Measurements from ENCODE around the gene SFXN4. TPM values are rescaled to one million over a fixed set of nuclear protein-coding genes. Genes with fewer than 3 reads are reported as not detected.
"Not testable (repeated sequence)": the region's sequence is repeated elsewhere in the genome, so short reads cannot be mapped to it uniquely, and the experiment has no call there.

Gene SFXN4
- total RNA-seq, 6 experiments from 2014 or later = 16.0 to 152 (median 23.8) TPM

- H3K9me3 ChIP-seq = no peaks in the 10 kb centered on the region
- H3K4me3 ChIP-seq = no peak overlapping the region
- intact Hi-C loops (cut with DNase I) = loop anchor here (10.0 kb wide), 1 partner anchor 255 kb away; no protein-coding TSS in a partner anchor
- ATAC-seq (no peak), DNase-seq (no peak)
- H3K36me3 ChIP-seq = no peaks in the 10 kb centered on the region
- no peaks in the 10 kb centered on the region for H3K27me3 ChIP-seq
- WGBS (ENCODE audit: insufficient coverage, low coverage, low lambda C conversion rate, missing lambda C conversion rate) = 44% methylated on average over 3 of the region's 3 CpGs
- no peak overlapping the region for H3K27ac ChIP-seq
- no peak for TF ChIP-seq CTCF (IDR thresholded peaks at IDR 0.05)
- TF ChIP-seq POLR2A (IDR thresholded peaks at IDR 0.05) = no peak
- H3K4me1 ChIP-seq = no peaks in the 10 kb centered on the region
Observed at GRCh38 chr10:119189811-119190282, 24.3 kb upstream of the SFXN4 start.

- TF ChIP-seq POLR2A (IDR thresholded peaks at IDR 0.05) = no peak
- TF ChIP-seq CTCF (IDR thresholded peaks at IDR 0.05) = no peak
- WGBS (ENCODE audit: insufficient coverage, low coverage, low lambda C conversion rate, missing lambda C conversion rate) = 44% methylated on average over 6 of the region's 9 CpGs
- no peak overlapping the region for H3K4me3 ChIP-seq
- H3K4me1 ChIP-seq = no peaks in the 10 kb centered on the region
- no peaks in the 10 kb centered on the region for H3K27me3 ChIP-seq
- no peak for DNase-seq
- no peaks in the 10 kb centered on the region for H3K36me3 ChIP-seq
- H3K27ac ChIP-seq = no peak overlapping the region
- intact Hi-C loops (cut with DNase I) = no loop called here
- no peak for ATAC-seq
- no peaks in the 10 kb centered on the region for H3K9me3 ChIP-seq
Observed at GRCh38 chr10:119183664-119184412, 18.3 kb upstream of the SFXN4 start.

- DNase-seq; H3K4me3 ChIP-seq; H3K9me3 ChIP-seq; intact Hi-C loops (cut with DNase I); H3K27me3 ChIP-seq; ATAC-seq; H3K27ac ChIP-seq: not testable (repeated sequence)
- peaks cover 0 to 10% (median 3%) of the 10 kb centered on the region in 4 donors for H3K4me1 ChIP-seq
- WGBS (ENCODE audit: insufficient coverage, low coverage, low lambda C conversion rate, missing lambda C conversion rate) = 87% methylated on average over 7 of the region's 7 CpGs
- TF ChIP-seq CTCF (IDR thresholded peaks at IDR 0.05) = peak in 2 of 4 donors; percentile 10 to 20
- peaks cover 0 to 10% (median 2%) of the 10 kb centered on the region in 4 donors for H3K36me3 ChIP-seq
Observed at GRCh38 chr10:119180850-119181400, 15.4 kb upstream of the SFXN4 start.

- Histone ChIP-seq H3K4me1 (peaks cover 0 to 10% (median 3%) of the 10 kb centered on the region in 4 donors), H3K9me3 (no peaks in the 10 kb centered on the region), H3K27me3 (no peaks in the 10 kb centered on the region), H3K4me3 (peak within 1 kb of the TSS; percentile 84 to 94 (median 94)), H3K27ac (peak within 1 kb of the TSS; percentile 89 to 93 (median 92)), H3K36me3 (peaks cover 0 to 13% (median 6%) of the 10 kb centered on the region in 4 donors)
- TF ChIP-seq CTCF (IDR thresholded peaks at IDR 0.05) = peak; percentile 6 to 37 (median 22)
- peak; percentile 63 for TF ChIP-seq POLR2A (IDR thresholded peaks at IDR 0.05)
- ATAC-seq (peak; percentile 99 to 100 (median 99)), DNase-seq (peak; percentile 93 to 95 (median 95))
- intact Hi-C loops (cut with DNase I) = no loop called here
- 0% methylated on average over 17 of the region's 45 CpGs for WGBS (ENCODE audit: insufficient coverage, low coverage, low lambda C conversion rate, missing lambda C conversion rate)
Observed at GRCh38 chr10:119178372-119179119, 13.0 kb upstream of the SFXN4 start, which contains the start of gene PRDX3. Gene PRDX3, minus strand, starts transcription at chr10:119178812. Its CDS starts 22 bp downstream, at chr10:119178790.

Measured in right lobe of liver (tissue), 6 donors.